Fibroblast of villous mesenchyme (primary cell): Measurements from ENCODE around the gene IMMP1L. TPM values are rescaled to one million over a fixed set of nuclear protein-coding genes. Genes with fewer than 3 reads are reported as not detected.
"Not testable (repeated sequence)": the region's sequence is repeated elsewhere in the genome, so short reads cannot be mapped to it uniquely, and the experiment has no call there.

Experiments used
- DNase-seq: peaks from one replicate; pipeline ENCODE4 v3.0.0-alpha.2; 2010; ENCODE audit warnings: low read depth
- H3K4me3 ChIP-seq: 2 replicates; pipeline ENCODE4 v1.5.1; 2011; ENCODE audit warnings: low read depth, mild to moderate bottlenecking, low read length
- CTCF ChIP-seq: IDR thresholded peaks from 2 replicates; pipeline ENCODE4 v1.5.1; 2012; ENCODE audit warnings: low read depth, mild to moderate bottlenecking, low read length; ENCODE audit not compliant: insufficient read depth
- total RNA-seq: library from RNA; depleted of rRNA; stranded (reverse); fragments of >200 nt; gene quantifications from 2 replicates; pipeline ENCODE4 v1.2.3, GENCODE V29; 2012

Gene IMMP1L
- total RNA-seq, 1 donor = 9.1 TPM

DNA sequence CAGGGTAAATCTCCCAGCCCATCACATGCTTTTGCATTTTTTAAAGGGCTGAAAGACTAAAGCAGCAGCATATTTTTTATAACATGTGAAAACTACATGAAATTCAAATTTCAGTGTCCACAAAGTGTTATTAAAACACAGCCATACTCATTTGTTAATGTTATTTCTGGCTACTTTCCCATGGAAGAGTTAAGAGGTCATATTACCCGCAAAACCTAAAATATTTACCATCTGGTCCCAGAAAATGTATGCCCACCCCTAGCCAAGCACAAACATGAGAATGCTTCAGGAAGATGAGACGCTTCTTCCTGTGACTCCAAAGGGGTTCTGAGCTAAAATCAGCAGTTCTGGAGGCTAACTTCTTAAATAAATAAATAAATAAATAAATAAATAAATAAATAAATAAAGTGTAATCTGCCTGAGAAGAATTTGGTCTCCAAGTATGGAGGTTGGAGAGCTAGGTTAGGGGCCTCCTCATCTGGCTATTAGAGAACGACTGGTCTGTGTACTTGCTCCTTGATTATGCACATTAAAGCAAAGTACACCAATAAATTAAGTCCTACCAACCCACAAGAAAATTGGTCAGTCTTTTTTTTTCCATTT lies 9.7 kb downstream of the IMMP1L start:
- H3K4me3 ChIP-seq = no peak overlapping the region
- TF ChIP-seq CTCF = no peak
- DNase-seq = peak; percentile 4

- not testable (repeated sequence) for DNase-seq
Observed at GRCh38 chr11:31493762-31494161, 15.7 kb downstream of the IMMP1L start.

DNA sequence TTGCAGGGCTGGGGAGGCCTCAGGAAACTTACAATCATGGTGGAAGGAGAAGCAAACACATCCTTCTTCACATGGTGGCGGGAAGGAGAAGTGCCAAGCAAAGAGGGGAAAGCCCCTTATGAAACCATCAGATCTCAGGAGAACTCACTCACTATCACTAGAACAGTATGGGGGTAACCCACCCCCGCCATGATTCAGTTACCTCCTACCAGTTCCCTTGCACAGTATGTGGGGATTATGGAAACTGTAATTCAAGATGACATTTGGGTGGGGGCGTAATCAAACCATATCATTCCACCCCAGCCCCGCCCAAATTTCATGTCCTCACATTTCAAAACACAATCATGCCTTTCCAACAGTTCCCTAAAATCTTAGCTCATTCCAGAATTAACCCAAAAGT lies 16.2 kb downstream of the IMMP1L start:
- DNase-seq = no peak
- TF ChIP-seq CTCF = no peak
- no peak overlapping the region for H3K4me3 ChIP-seq

More at GRCh38 chr11:31493762-31494161, 15.7 kb downstream of the IMMP1L start:
- not testable (repeated sequence) for H3K4me3 ChIP-seq

- DNase-seq = peak; percentile 52
- H3K4me3 ChIP-seq = no peak overlapping the region
- no peak for TF ChIP-seq CTCF
Observed at GRCh38 chr11:31492320-31492913, 17.0 kb downstream of the IMMP1L start.

DNA sequence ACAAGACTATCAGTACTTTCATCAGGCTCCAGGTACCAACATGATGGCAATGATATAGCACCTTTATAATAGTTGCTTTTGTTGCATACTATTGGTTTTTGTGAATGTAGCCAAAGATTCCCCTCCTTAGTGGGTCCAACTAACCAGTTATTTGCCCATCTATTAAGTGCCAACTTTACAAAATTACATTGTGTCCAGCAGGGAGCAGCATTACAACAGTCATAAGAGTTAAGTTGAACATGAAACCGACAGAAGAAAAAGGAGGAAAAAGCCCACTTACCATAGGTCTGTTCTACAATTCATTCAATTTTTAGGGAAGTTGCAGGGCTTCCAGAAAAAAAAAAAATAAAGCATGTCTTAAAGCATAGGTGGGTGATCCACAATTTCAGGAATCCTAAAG lies 21.6 kb downstream of the IMMP1L start:
- no peak overlapping the region for H3K4me3 ChIP-seq
- peak; percentile 52 for TF ChIP-seq CTCF
- DNase-seq = peak; percentile 72

DNA sequence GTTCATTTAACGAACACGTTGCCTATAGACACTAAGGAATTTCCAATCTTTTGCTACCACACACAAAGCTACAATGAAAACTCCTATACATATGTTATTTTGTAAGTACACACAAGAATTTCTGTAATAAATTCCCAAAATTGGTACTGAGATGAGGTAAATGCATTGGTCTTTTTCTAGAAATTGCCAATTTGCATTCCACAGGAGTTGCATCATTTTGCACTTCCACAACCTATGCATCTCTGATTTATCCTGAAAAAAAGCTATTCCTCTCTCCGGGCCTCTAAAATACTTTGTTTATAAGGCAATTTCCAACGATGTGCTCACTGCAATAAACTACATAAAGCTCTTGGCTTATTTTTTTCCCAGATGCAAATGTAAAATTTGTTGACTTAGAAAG lies 24.9 kb downstream of the IMMP1L start:
- TF ChIP-seq CTCF = no peak
- H3K4me3 ChIP-seq = no peak overlapping the region
- no peak for DNase-seq

GRCh38 chr11:31480930-31481329 lies 28.5 kb downstream of the IMMP1L start:
- TF ChIP-seq CTCF = no peak
- DNase-seq = no peak
- no peak overlapping the region for H3K4me3 ChIP-seq
